ENCODE data around the gene ANTXR2.

ANTXR2 gene

DNA sequence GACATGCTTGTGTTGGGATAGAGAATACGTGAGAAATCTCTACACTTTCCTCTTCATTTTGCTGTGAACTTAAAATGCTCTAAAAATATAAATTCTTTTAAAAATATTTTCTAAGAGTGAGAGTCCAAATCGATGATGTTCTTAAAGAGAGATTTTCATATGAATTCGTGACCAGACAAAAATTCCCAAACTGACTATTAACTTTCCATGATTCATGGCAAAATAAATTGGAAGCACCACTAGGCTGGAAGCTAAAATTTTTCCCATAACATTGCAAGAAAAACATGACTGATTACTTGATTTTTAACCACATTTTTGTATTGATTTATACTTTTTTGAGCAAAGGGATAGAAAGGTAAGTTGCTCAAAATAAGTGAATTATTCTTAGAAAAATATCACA is 201.1 kb downstream of the ANTXR2 start:
- no peak overlapping the region for H3K4me3 ChIP-seq (ENCODE audit: low read depth, low read length)
- no peak for TF ChIP-seq CTCF (IDR thresholded peaks at IDR 0.05; ENCODE audit: control insufficient read depth, extremely low read depth, insufficient read depth)
- DNase-seq (ENCODE audit: low read depth): no peak

- H3K4me3 ChIP-seq (ENCODE audit: low read depth, low read length): no peak overlapping the region
- DNase-seq (ENCODE audit: low read depth): no peak
- TF ChIP-seq CTCF (IDR thresholded peaks at IDR 0.05; ENCODE audit: control insufficient read depth, extremely low read depth, insufficient read depth): no peak
Measured at GRCh38 chr4:79869597-79870237, 203.3 kb downstream of the ANTXR2 start.

GRCh38 chr4:79865201-79865597 is 207.8 kb downstream of the ANTXR2 start:
- DNase-seq (ENCODE audit: low read depth): no peak
- no peak for TF ChIP-seq CTCF (IDR thresholded peaks at IDR 0.05; ENCODE audit: control insufficient read depth, extremely low read depth, insufficient read depth)
- H3K4me3 ChIP-seq (ENCODE audit: low read depth, low read length): no peak overlapping the region

DNA sequence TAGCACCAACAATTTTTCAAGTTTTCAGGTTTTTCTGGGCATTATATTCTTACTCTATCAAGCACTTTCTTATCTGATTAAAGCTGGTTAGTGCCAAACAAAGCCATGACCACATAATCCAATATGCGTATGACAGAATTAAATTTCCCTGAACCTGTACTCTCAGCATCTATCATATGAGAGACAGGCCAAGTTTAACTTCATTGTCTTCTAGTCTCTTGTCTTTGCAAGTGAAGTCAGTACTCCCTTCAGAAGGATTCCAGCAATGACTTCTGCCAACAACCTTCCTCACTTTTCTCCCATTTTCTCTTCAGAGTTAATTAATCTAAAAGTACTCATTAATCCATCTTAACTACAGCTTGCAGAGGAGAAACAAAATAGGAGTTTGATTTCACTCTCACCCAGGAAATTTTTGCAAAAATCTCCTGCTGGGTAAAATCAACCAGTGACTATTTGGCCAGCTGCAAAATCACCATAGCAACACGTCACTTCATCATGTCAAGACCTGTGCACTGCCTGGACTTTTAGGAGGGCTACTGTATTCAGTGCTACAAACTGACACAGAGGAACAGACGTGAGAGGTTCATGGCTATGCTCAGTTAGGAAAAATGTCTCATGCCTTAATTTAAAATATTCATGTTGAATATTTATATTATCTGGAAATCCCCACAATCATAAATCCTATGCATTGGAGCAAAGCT is 208.4 kb downstream of the ANTXR2 start:
- no peak overlapping the region for H3K4me3 ChIP-seq (ENCODE audit: low read depth, low read length)

GRCh38 chr4:79863333-79863732 is 209.7 kb downstream of the ANTXR2 start:
- H3K4me3 ChIP-seq (ENCODE audit: low read depth, low read length): no peak overlapping the region
- TF ChIP-seq CTCF (IDR thresholded peaks at IDR 0.05; ENCODE audit: control insufficient read depth, extremely low read depth, insufficient read depth): no peak
- no peak for DNase-seq (ENCODE audit: low read depth)

More for the DNA sequence above, 208.4 kb downstream of the ANTXR2 start:
- DNase-seq (ENCODE audit: low read depth): no peak
- no peak for TF ChIP-seq CTCF (IDR thresholded peaks at IDR 0.05; ENCODE audit: control insufficient read depth, extremely low read depth, insufficient read depth)

DNA sequence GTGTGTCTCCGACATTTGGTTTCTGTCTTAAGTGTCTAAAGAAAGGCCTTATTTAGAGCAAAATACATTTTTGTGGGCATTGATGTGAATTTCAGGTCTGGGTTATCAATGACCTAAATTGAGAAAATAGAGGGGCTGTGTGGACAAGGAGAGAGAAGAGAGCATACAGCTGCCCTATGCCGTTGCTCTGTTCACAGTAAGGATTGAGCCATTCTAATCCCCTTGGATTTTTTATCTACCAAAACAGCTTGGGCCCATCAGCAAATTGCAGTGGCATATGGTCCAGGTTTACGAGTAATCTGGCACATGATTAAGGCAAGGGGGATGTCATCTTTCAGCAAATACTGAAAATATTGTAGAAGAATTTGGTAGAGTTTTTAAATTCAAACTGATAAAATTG is 210.2 kb downstream of the ANTXR2 start:
- no peak for TF ChIP-seq CTCF (IDR thresholded peaks at IDR 0.05; ENCODE audit: control insufficient read depth, extremely low read depth, insufficient read depth)
- no peak overlapping the region for H3K4me3 ChIP-seq (ENCODE audit: low read depth, low read length)
- no peak for DNase-seq (ENCODE audit: low read depth)
